AG09309 (cell line): ENCODE results near the gene AQP3.
"Not testable (repeated sequence)": the region's sequence is repeated elsewhere in the genome, so short reads cannot be mapped to it uniquely, and the experiment has no call there.

Experiments used
- DNase-seq: peaks from one replicate; pipeline ENCODE4 v3.0.0-alpha.2; 2010; ENCODE audit warnings: low read depth
- H3K4me3 ChIP-seq: 2 replicates; pipeline ENCODE4 v1.5.1; 2011; ENCODE audit warnings: mild to moderate bottlenecking, low read depth, low read length, moderate library complexity; ENCODE audit not compliant: control insufficient read depth
- TF ChIP-seq, protein P1 (sequence below): IDR thresholded peaks from 2 replicates; pipeline ENCODE4 v1.5.1; 2011; ENCODE audit warnings: mild to moderate bottlenecking, low read depth, low read length, inconsistent platforms; ENCODE audit not compliant: insufficient read depth, control insufficient read depth; ENCODE audit errors: missing control alignments

The AQP3 gene

DNA sequence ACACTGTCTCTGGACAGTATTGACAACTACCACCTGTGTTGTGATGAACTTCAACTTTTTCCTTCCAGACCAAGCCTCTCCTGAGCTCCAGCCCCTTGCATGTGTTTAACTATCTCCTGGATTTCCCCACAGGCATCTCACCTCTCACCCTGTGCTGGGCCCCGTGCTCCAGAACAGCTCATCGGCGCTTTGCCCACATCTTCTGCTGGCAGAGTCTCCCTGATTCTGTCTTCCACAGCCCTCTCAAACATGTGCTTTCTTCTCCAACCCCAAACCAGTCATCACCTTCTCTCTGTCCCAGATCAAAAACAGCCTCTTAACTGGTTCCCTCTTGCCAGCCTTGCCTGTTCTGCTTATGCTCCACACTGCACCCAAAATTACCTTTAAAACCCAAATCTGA is 53.4 kb downstream of the AQP3 start:
- not testable (repeated sequence) for DNase-seq

DNA sequence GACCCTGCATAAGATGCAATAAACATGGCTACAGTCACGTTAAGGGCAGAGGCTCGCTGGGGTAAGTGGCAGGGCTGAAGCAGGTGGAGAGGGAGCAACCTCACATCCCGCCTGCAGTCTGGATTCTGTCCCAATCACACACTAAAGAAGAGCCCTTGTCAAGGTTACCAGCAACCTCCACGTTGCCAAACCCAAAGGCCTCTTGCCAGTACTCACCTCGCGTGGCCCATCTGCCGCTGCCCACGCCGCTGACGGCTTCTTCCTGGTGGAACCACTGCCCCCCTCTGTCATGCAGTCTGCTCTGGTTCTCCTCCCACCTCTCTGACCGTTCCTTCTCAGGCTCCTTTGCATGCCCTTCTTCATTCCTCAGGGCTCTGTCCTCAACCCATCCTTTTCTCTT is 53.8 kb downstream of the AQP3 start:
- TF ChIP-seq, protein P1, sequence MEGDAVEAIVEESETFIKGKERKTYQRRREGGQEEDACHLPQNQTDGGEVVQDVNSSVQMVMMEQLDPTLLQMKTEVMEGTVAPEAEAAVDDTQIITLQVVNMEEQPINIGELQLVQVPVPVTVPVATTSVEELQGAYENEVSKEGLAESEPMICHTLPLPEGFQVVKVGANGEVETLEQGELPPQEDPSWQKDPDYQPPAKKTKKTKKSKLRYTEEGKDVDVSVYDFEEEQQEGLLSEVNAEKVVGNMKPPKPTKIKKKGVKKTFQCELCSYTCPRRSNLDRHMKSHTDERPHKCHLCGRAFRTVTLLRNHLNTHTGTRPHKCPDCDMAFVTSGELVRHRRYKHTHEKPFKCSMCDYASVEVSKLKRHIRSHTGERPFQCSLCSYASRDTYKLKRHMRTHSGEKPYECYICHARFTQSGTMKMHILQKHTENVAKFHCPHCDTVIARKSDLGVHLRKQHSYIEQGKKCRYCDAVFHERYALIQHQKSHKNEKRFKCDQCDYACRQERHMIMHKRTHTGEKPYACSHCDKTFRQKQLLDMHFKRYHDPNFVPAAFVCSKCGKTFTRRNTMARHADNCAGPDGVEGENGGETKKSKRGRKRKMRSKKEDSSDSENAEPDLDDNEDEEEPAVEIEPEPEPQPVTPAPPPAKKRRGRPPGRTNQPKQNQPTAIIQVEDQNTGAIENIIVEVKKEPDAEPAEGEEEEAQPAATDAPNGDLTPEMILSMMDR, result no peak
- no peak overlapping the region for H3K4me3 ChIP-seq
- DNase-seq, result no peak

More for the DNA sequence above, 53.4 kb downstream of the AQP3 start:
- H3K4me3 ChIP-seq, result not testable (repeated sequence)

DNA sequence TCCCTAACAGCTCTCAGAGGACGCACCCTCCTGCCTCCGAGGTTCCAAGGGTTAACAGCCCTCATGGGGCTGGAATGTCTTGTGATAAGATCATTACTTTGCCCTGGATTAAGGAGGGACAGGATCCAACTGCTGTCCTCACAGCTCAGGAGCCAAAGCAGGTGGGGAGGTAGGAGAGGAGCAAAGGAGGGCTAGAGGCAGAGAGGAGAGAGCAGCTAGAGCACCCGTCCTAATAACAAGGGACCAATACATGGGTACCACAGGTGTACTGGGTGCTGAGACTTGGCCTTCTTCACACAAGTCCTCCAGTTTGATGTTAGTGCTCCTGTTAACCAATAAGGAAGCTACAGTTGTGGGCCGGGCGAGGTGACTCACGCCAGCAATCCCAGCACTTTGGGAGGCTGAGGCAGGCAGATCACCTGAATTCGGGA is 54.8 kb downstream of the AQP3 start:
- H3K4me3 ChIP-seq, DNase-seq: not testable (repeated sequence)
